22Rv1 (cell line): ENCODE measurements around the gene POU2F3.

ENCODE experiments used
- CTCF ChIP-seq: fragments of 450-650 bp; IDR thresholded peaks from 2 replicates; pipeline ENCODE4 v1.5.1; 2017; ENCODE audit warnings: mild to moderate bottlenecking
- ZFX ChIP-seq: fragments of 450-650 bp; IDR thresholded peaks from 2 replicates; pipeline ENCODE4 v1.6.1; 2017; ENCODE audit warnings: antibody characterized with exemption, borderline replicate concordance

- TF ChIP-seq CTCF (no peak), ZFX (no peak)
These were observed 94.4 kb downstream of the POU2F3 start for GRCh38 chr11:120334332-120334731.
